GM12864 (cell line): ENCODE measurements around the gene IL17A.

Experiments used
- DNase-seq: peaks from one replicate; pipeline ENCODE4 v3.0.0-alpha.2; 2011; ENCODE audit warnings: low read depth
- H3K4me3 ChIP-seq: 2 replicates; pipeline ENCODE4 v1.5.1; 2011; ENCODE audit warnings: mild to moderate bottlenecking, low read depth, low read length, control low read depth
- TF ChIP-seq, protein P1 (sequence below): IDR thresholded peaks from 2 replicates; pipeline ENCODE4 v1.5.1; 2011; ENCODE audit warnings: low read depth, mild to moderate bottlenecking, moderate library complexity, low read length, control low read depth, inconsistent platforms; ENCODE audit errors: missing control alignments

The IL17A gene

DNA sequence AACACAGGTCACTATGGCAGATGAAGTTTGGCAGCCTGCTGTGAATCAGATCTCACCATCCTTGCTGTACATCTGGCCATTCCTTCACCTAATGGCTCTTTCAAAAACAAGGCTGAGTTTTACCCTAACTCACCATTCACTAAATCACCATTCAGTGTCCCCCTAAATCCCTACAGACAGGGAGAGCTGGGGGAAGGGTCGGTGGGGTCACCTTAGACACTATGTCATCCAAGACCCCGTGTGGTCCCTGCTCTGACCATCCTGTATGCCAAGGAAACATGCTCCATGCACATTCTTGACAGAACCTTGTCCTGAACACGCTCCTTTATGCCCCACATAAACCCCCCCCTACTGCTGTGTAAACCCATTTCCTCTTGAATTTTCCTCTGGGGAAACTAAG, 31.8 kb upstream of the IL17A start:
- H3K4me3 ChIP-seq, result no peak overlapping the region
- no peak for DNase-seq
- TF ChIP-seq, protein P1, sequence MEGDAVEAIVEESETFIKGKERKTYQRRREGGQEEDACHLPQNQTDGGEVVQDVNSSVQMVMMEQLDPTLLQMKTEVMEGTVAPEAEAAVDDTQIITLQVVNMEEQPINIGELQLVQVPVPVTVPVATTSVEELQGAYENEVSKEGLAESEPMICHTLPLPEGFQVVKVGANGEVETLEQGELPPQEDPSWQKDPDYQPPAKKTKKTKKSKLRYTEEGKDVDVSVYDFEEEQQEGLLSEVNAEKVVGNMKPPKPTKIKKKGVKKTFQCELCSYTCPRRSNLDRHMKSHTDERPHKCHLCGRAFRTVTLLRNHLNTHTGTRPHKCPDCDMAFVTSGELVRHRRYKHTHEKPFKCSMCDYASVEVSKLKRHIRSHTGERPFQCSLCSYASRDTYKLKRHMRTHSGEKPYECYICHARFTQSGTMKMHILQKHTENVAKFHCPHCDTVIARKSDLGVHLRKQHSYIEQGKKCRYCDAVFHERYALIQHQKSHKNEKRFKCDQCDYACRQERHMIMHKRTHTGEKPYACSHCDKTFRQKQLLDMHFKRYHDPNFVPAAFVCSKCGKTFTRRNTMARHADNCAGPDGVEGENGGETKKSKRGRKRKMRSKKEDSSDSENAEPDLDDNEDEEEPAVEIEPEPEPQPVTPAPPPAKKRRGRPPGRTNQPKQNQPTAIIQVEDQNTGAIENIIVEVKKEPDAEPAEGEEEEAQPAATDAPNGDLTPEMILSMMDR, result no peak

DNA sequence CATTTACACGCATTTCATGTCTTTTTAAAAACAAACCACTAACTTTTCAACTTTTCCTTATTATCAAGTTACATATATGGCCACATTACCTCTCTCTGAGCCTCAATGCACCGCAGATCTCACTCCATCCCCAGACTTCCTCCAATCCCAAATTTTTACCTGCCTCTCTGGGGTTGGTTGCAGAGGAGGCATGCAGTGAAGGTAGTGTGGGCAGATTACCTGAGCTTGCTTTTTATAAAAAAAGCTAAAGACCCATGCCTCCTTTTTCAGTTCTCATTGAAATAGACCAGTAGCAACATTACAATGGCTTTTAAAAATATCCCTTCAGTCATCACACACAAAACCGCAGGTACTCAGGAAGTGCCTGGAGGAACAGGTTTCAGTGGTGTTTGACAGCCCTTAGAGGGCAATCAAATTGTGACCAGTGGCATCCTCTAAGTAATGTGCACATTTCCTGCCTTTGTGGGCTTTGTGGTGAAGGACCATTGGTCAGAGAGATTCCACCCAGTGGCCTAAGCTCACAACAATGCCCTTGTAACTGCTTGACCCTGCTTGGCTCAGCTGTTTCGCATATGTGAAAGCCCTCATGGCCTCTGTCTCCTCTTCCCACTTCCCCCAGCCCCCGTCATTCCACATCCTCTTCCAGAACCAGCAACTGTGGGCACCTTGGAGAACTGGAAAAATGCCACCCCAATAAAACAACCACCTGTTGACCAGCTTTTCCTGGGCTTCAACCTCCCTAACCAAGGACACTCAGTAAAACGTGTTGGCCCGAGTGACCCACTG, 30.2 kb upstream of the IL17A start:
- no peak overlapping the region for H3K4me3 ChIP-seq
- TF ChIP-seq, protein P1, result no peak
- DNase-seq, result peak; percentile 81

DNA sequence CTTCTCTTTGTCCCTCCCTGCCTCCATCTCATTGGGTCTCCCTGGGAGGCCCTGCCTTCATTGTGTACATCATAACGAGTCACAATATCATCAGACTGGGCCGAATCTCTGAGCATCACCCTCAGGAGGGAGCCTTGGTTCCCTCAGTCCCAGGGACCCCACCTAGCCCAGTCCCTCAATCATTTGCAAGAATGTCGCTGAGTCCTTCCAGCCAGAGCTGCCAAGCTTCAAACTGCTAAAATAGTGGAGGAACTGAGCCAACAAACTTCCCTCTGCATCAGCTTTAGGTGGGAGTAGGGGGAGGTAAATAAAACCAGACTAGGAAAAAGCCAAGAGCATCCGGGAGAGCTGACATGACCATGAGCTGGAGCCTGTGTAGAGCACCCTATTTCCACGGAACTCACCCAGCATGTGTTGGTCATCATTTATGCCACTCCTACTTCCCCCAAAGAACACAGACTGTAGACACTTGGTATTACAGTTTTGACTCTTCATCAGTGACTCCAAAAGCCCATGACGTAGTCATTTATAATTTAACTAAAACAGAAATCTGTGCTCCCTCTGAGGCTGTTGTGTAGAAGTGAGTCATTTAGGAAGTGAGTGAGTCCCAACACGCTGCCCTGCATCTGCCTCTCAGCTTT, 28.8 kb upstream of the IL17A start:
- DNase-seq, result no peak
- TF ChIP-seq, protein P1, result no peak

DNA sequence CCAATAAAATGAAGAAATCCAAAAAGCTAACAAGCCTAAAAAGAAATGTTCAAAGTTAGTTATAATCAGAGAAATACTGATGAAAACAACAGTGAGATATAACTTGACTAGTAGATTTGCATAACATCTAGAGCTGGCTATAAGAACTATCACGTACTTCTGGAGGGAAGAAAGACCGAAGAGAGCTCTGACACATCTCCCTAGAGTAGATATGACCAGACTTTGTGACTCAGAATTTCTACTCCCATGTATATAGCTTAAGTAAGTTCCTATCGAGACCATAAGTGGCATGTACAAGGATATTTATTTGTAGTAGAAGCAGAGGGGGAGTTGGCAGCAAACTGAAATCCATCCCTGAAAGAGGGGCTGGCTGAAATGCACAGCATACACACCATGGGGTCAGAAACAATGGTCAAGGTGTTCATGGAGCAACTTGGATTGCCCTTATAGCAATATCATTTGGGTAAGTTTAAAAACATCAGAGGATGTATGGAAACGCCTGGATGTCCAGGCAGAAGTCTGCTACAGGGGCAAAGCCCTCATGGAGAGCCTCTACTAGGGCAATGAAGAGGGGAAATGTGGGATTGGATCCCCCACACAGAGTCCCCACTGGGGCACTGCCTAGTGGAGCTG, 25.6 kb upstream of the IL17A start:
- DNase-seq, result no peak
- TF ChIP-seq, protein P1, result no peak
- H3K4me3 ChIP-seq, result no peak overlapping the region

More for the DNA sequence above, 28.8 kb upstream of the IL17A start:
- no peak overlapping the region for H3K4me3 ChIP-seq

DNA sequence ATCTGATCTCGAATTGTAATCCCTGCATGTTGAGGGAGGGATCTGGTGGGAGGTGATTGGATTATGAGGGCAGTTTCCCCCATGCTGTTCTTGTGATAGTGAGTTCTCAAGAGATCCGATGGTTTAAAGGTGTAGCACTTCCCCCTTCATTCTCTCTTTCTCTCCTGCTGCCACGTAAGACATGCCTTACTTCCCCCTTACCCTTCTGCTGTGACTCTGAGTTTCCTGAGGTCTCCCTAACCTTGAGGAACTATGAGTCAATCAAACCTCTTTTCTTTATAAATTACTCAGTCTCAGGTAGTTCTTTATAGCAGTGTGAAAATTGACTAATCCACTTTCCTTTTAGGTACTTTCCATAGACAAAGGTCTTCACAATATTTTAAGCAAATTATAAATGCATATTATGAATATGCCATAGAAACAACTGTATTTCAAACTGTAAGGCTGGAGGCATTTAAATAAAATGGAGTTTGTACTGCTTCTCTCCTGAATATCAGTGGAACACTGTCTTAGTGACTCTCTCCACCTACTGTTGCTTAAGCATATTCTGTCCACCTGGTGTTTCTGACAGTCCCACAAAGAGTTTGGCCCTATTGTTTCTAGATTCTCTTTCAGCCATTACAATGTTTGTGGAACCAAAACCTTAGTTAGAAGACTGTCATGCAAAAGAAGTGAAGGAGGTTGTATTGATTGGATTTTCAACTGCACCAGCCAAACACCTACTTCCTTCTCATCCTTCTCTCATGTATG, 24.3 kb upstream of the IL17A start:
- TF ChIP-seq, protein P1, result no peak
- H3K4me3 ChIP-seq, result no peak overlapping the region
- no peak for DNase-seq

DNA sequence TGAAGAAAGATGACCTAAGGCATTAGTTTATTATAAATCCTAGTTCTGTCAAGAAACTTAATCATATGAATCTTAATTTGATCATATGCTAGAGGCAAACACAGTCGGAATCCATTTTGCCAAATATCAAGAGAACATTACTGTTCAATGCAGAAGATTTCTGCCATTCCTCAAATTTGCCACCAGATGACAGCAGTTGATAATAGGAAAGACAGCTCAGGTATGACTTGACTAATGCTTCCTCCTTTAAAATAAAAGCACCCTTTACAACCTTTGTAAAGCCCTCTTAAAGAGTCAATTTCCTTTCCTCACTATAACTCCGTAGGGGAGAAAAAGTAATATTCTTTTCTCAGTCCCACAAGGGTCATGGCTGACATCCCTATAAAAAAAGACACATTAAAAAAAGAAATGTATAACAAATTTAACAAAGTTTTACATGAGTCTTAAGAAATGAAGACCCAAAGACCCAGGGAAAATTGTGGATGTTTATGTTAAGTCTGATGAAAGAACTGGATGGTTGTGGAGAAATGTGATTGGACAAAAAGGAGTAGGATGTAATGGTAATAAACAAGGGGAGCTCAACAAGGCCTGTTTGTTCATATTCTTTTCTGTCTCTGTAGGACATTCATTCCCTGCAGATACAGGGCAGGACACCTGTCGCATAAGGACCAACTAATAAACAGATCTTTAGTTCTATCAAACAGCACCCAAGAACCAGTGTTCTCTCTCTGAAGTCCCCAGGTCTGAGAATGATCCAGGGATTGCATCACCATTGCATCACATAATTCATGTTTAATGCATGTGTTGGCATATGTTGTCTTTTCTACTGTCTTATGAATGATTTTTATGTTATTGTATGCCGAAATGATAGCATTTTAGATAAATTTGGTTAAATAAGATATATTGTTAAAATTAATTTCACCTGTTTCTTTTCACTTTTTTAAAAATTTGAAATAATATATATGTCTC, 23.0 kb upstream of the IL17A start:
- TF ChIP-seq, protein P1, result peak; percentile 92
- no peak overlapping the region for H3K4me3 ChIP-seq
- no peak for DNase-seq
